HEK293 (cell line): Measurements from ENCODE around the gene SCUBE3.

Experiments used
- BCL11A ChIP-seq: fragments of 450-650 bp; formaldehyde crosslinking; IDR thresholded peaks from 2 replicates; pipeline ENCODE4 v1.5.1; 2016; ENCODE audit warnings: low read depth, missing biosample characterization, missing genetic modification characterization
- GLI4 ChIP-seq: fragments of 450-650 bp; formaldehyde crosslinking; IDR thresholded peaks from 2 replicates; pipeline ENCODE4 v1.5.1; 2016; ENCODE audit warnings: missing biosample characterization, missing genetic modification characterization
- PRDM6 ChIP-seq: fragments of 450-650 bp; formaldehyde crosslinking; IDR thresholded peaks from 2 replicates; pipeline ENCODE4 v1.5.1; 2017; ENCODE audit warnings: missing biosample characterization, missing genetic modification characterization
- RBAK ChIP-seq: fragments of 450-650 bp; formaldehyde crosslinking; IDR thresholded peaks from 2 replicates; pipeline ENCODE4 v1.5.1; 2016; ENCODE audit warnings: missing biosample characterization, missing genetic modification characterization
- SP2 ChIP-seq: fragments of 450-650 bp; formaldehyde crosslinking; IDR thresholded peaks from 2 replicates; pipeline ENCODE4 v1.5.1; 2016; ENCODE audit warnings: missing biosample characterization, missing genetic modification characterization
- SP3 ChIP-seq: fragments of 450-650 bp; formaldehyde crosslinking; IDR thresholded peaks from 2 replicates; pipeline ENCODE4 v1.5.1; 2016; ENCODE audit warnings: missing biosample characterization, missing genetic modification characterization
- SP7 ChIP-seq: fragments of 450-650 bp; formaldehyde crosslinking; IDR thresholded peaks from 2 replicates; pipeline ENCODE4 v1.5.1; 2016; ENCODE audit warnings: missing biosample characterization, missing genetic modification characterization
- TCF7L2 ChIP-seq: IDR thresholded peaks from 2 replicates; pipeline ENCODE4 v1.6.1; 2011; ENCODE audit warnings: low read depth, mild to moderate bottlenecking, inconsistent platforms, low read length, moderate library complexity, borderline replicate concordance
- WT1 ChIP-seq: fragments of 450-650 bp; formaldehyde crosslinking; IDR thresholded peaks from 2 replicates; pipeline ENCODE4 v1.5.1; 2016; ENCODE audit warnings: missing biosample characterization, missing genetic modification characterization
- ZBTB26 ChIP-seq: fragments of 450-650 bp; formaldehyde crosslinking; optimal IDR thresholded peaks from 2 replicates; pipeline ENCODE3; 2016; ENCODE audit warnings: missing biosample characterization, mild to moderate bottlenecking, missing genetic modification characterization
- ZBTB44 ChIP-seq: fragments of 450-650 bp; IDR thresholded peaks from 2 replicates; pipeline ENCODE4 v1.5.1; 2018; ENCODE audit warnings: missing biosample characterization, mild to moderate bottlenecking, missing genetic modification characterization
- ZBTB8A ChIP-seq: fragments of 450-650 bp; formaldehyde crosslinking; IDR thresholded peaks from 2 replicates; pipeline ENCODE4 v1.5.1; 2016; ENCODE audit warnings: missing biosample characterization, missing genetic modification characterization
- ZFP37 ChIP-seq: fragments of 450-650 bp; formaldehyde crosslinking; IDR thresholded peaks from 2 replicates; pipeline ENCODE4 v1.5.1; 2016; ENCODE audit warnings: missing biosample characterization, missing genetic modification characterization
- ZNF140 ChIP-seq: fragments of 450-650 bp; formaldehyde crosslinking; IDR thresholded peaks from 2 replicates; pipeline ENCODE4 v1.5.1; 2016; ENCODE audit warnings: missing biosample characterization, missing genetic modification characterization
- ZNF146 ChIP-seq: fragments of 450-650 bp; formaldehyde crosslinking; IDR thresholded peaks from 2 replicates; pipeline ENCODE4 v1.5.1; 2016; ENCODE audit warnings: missing biosample characterization, missing genetic modification characterization
- ZNF18 ChIP-seq: fragments of 450-650 bp; formaldehyde crosslinking; IDR thresholded peaks from 2 replicates; pipeline ENCODE4 v1.5.1; 2016; ENCODE audit warnings: missing biosample characterization, missing genetic modification characterization
- ZNF239 ChIP-seq: fragments of 450-650 bp; formaldehyde crosslinking; IDR thresholded peaks from 2 replicates; pipeline ENCODE4 v1.5.1; 2016; ENCODE audit warnings: missing biosample characterization, missing genetic modification characterization
- ZNF266 ChIP-seq: fragments of 450-650 bp; formaldehyde crosslinking; IDR thresholded peaks from 2 replicates; pipeline ENCODE4 v1.5.1; 2016; ENCODE audit warnings: missing biosample characterization, missing genetic modification characterization, low read depth
- ZNF302 ChIP-seq: fragments of 450-650 bp; formaldehyde crosslinking; IDR thresholded peaks from 2 replicates; pipeline ENCODE4 v1.5.1; 2016; ENCODE audit warnings: missing biosample characterization, missing genetic modification characterization, low read depth
- ZNF350 ChIP-seq: fragments of 450-650 bp; formaldehyde crosslinking; IDR thresholded peaks from 2 replicates; pipeline ENCODE4 v1.5.0; 2017; ENCODE audit warnings: missing biosample characterization, mild to moderate bottlenecking, missing genetic modification characterization
- ZNF37A ChIP-seq: fragments of 450-650 bp; IDR thresholded peaks from 2 replicates; pipeline ENCODE4 v1.5.1; 2018; ENCODE audit warnings: missing biosample characterization, missing genetic modification characterization
- ZNF391 ChIP-seq: fragments of 450-650 bp; formaldehyde crosslinking; IDR thresholded peaks from 2 replicates; pipeline ENCODE4 v1.5.1; 2016; ENCODE audit warnings: low read depth, missing biosample characterization, missing genetic modification characterization, borderline replicate concordance
- ZNF398 ChIP-seq: fragments of 450-650 bp; formaldehyde crosslinking; IDR thresholded peaks from 2 replicates; pipeline ENCODE4 v1.5.1; 2017; ENCODE audit warnings: missing biosample characterization, missing genetic modification characterization
- ZNF449 ChIP-seq: fragments of 450-650 bp; formaldehyde crosslinking; IDR thresholded peaks from 2 replicates; pipeline ENCODE4 v1.5.1; 2017; ENCODE audit warnings: missing biosample characterization, mild to moderate bottlenecking, missing genetic modification characterization, moderate library complexity
- ZNF501 ChIP-seq: fragments of 450-650 bp; formaldehyde crosslinking; IDR thresholded peaks from 2 replicates; pipeline ENCODE4 v1.5.1; 2016; ENCODE audit warnings: missing biosample characterization, missing genetic modification characterization
- ZNF529 ChIP-seq: fragments of 450-650 bp; formaldehyde crosslinking; IDR thresholded peaks from 2 replicates; pipeline ENCODE4 v1.5.1; 2017; ENCODE audit warnings: missing genetic modification characterization, missing biosample characterization; ENCODE audit not compliant: insufficient replicate concordance
- ZNF530 ChIP-seq: fragments of 450-650 bp; formaldehyde crosslinking; IDR thresholded peaks from 2 replicates; pipeline ENCODE4 v1.5.1; 2016; ENCODE audit warnings: low read depth, missing biosample characterization, missing genetic modification characterization
- ZNF548 ChIP-seq: fragments of 450-650 bp; formaldehyde crosslinking; IDR thresholded peaks from 2 replicates; pipeline ENCODE4 v1.5.1; 2016; ENCODE audit warnings: missing biosample characterization, missing genetic modification characterization
- ZNF549 ChIP-seq: fragments of 450-650 bp; IDR thresholded peaks from 2 replicates; pipeline ENCODE4 v1.5.1; 2018; ENCODE audit warnings: missing biosample characterization, missing genetic modification characterization, mild to moderate bottlenecking, inconsistent platforms, moderate library complexity
- ZNF555 ChIP-seq: fragments of 450-650 bp; formaldehyde crosslinking; conservative IDR thresholded peaks from 2 replicates; pipeline ENCODE4 v1.5.1; 2017; ENCODE audit warnings: missing biosample characterization, mild to moderate bottlenecking, missing genetic modification characterization, inconsistent platforms
- ZNF610 ChIP-seq: fragments of 450-650 bp; formaldehyde crosslinking; IDR thresholded peaks from 2 replicates; pipeline ENCODE4 v1.5.1; 2016; ENCODE audit warnings: missing biosample characterization, missing genetic modification characterization, borderline replicate concordance
- ZNF670 ChIP-seq: fragments of 450-650 bp; formaldehyde crosslinking; IDR thresholded peaks from 2 replicates; pipeline ENCODE4 v1.5.1; 2016; ENCODE audit warnings: missing biosample characterization, missing genetic modification characterization, low read depth

SCUBE3 gene

GRCh38 chr6:35181933-35182612 lies 31.7 kb upstream of the SCUBE3 start (continued):
- TF ChIP-seq ZNF350, result peak; percentile 82
- no peak for TF ChIP-seq ZNF146 (tag by site-specific recombination)
- no peak for TF ChIP-seq ZNF239 (tag by site-specific recombination)
- TF ChIP-seq ZBTB44, result peak; percentile 74
- TF ChIP-seq ZBTB8A, result peak; percentile 89
- no peak; the same call in 1 of the 2 replicates for TF ChIP-seq WT1 (tag by site-specific recombination)
- no peak for TF ChIP-seq RBAK (tag by site-specific recombination)
- TF ChIP-seq BCL11A (tag by site-specific recombination), result 0 out of 2 replicates have a peak, but pooled peaks have one; percentile 3
- TF ChIP-seq ZNF37A (tag by site-specific recombination), result peak; percentile 64
- TF ChIP-seq ZNF549, result 0 out of 2 replicates have a peak, but pooled peaks have one; percentile 12
- TF ChIP-seq ZNF18, result no peak
- no peak for TF ChIP-seq SP2
- TF ChIP-seq ZNF302 (tag by site-specific recombination), result no peak
- TF ChIP-seq ZNF548, result no peak
- no peak for TF ChIP-seq ZNF530 (tag by site-specific recombination)
- TF ChIP-seq ZNF529 (tag by site-specific recombination), result no peak
- peak; percentile 81 for TF ChIP-seq ZNF398 (tag by site-specific recombination)
- no peak for TF ChIP-seq ZNF610 (tag by site-specific recombination)
- TF ChIP-seq ZBTB26 (tag by site-specific recombination), result peak; percentile 83
- TF ChIP-seq ZNF501 (tag by site-specific recombination), result no peak
- TF ChIP-seq ZNF266 (tag by site-specific recombination), result no peak
- TF ChIP-seq SP7 (tag by site-specific recombination), result peak; percentile 48
- peak; percentile 50; the same call in 1 of the 2 replicates for TF ChIP-seq ZFP37 (tag by site-specific recombination)
- TF ChIP-seq TCF7L2, result no peak
- TF ChIP-seq GLI4 (tag by site-specific recombination), result no peak
- TF ChIP-seq ZNF670 (tag by site-specific recombination), result no peak
- no peak for TF ChIP-seq PRDM6
- TF ChIP-seq SP3 (tag by site-specific recombination), result no peak
- TF ChIP-seq ZNF555, result no peak
- TF ChIP-seq ZNF449 (tag by site-specific recombination), result no peak
- no peak for TF ChIP-seq ZNF391 (tag by site-specific recombination)
- TF ChIP-seq ZNF140 (tag by site-specific recombination), result no peak
